Measurements from ENCODE around the gene GID8.
A peak's percentile ranks its signal among the peaks of the same experiment; 100 is the strongest.
"Not testable (repeated sequence)": the region's sequence is repeated elsewhere in the genome, so short reads cannot be mapped to it uniquely, and the experiment has no call there.

The GID8 gene

GRCh38 chr20:62921119-62921687 is 16.7 kb upstream of the GID8 start:
- no peak for DNase-seq (ENCODE audit: low read depth in 2 of 2, low spot score in 1 of 2)

- DNase-seq (ENCODE audit: low read depth in 2 of 2, low spot score in 1 of 2), result no peak
These were observed 15.5 kb upstream of the GID8 start for GRCh38 chr20:62922451-62922921.

DNA sequence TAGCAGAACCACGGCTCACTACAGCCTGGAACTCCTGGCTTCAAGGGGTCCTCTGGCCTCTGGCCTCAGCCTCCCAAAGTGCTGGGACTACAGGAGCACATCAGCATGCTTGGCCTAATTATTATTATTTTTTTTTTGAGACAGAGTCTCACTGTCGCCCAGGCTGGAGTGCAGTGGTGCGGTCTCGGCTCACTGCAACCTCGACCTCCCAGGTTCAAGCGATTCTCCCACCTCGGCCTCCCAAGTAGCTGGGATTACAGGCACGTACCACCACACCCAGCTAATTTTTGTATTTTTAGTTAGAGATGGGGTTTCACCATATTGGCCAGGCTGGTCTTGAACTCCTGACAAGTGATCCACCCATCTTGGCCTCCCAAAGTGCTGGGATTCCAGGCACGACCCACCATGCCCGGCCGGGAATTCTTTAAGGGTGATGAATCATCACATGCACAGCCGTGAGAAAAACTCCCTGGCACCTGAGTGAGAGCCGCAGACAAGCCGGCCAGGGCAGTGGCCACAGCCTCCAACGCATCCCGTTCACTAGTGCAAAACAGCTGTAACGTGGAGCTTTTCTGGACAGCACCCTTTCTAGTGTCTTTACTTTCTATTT is 14.8 kb upstream of the GID8 start:
- not testable (repeated sequence) for DNase-seq (ENCODE audit: low read depth in 2 of 2, low spot score in 1 of 2)

DNA sequence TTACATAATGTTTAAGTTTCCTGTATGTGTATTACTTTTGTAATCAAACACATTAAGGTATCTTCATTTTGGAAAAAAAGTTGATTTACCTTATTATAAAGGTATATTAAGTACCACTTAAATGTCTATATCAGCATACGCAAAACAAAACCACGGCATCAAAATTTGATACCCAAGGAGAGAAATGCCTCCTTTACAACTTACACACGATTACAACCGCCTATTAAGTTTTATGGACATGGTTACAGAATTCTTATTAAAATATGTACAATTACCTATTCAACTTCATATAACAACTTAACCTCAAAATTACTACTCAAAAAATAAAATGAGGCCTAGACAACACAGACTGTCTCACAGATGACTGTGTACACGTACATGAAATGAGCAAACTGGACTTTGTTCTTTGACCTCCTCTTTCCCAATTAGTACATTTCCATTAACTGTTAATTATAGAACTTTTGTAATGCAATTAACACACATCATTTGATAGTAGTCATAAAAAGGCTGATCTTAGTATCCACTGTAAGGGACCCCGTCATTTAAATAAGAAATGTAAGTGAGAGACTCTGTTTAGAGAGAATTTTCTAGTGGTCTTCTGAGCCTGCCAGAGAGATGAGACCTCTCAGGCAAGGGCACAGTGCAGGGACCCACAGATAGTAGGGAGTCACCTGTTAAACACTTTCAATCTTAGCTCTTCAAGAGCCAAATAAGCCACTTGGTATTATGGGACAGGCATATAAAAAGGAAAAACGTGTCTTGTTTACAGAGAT is 14.1 kb upstream of the GID8 start:
- DNase-seq (ENCODE audit: low read depth in 2 of 2, low spot score in 1 of 2), result no peak

DNA sequence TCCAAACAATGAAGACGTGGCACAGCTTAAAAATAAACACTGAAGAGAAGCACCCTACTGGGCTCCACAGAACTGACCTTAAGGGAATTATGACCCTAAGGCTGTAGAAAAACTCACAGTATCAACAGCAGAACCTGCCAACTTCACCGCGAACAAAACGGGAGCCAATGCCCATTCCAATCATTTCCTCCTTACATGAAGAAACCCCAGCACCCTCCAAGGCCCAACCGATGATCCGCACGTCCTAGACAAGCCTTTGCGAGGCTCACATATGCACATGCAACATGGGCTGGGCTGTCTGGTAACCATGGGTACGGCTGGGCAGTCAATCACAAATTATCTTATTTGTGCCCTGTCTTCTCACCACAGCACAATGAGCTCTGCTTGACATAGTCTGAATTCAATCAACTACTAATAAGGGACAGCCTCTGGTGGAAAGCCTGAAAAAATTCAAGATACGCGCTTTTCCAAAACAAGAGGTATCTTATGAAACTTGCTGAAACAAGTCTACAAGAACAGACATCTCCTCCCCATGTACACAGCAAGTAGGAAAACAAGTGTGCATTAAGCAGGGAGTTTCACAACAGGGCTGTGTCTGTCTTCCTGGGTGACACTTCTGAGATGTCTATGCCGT is 13.4 kb upstream of the GID8 start:
- no peak for DNase-seq (ENCODE audit: low read depth in 2 of 2, low spot score in 1 of 2)

DNA sequence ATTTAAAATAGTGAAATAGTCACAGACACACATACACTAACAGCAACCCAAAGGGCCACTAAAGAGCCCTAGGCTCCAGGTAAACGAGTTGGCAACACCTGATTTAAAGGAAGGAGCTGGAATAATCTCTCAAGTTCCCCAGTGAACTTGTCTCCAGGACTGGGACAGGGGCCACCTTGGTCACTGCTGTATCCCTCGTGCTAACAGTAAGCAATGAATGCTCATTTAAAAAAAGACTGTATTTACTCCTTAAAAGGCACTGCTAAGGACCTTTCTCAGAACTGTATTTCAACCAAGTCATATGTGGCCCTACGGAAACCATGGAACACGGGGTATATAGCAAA is 12.9 kb upstream of the GID8 start:
- DNase-seq (ENCODE audit: low read depth in 2 of 2, low spot score in 1 of 2), result no peak

GRCh38 chr20:62925420-62926228 is 12.3 kb upstream of the GID8 start:
- DNase-seq (ENCODE audit: low read depth in 2 of 2, low spot score in 1 of 2), result no peak

GRCh38 chr20:62926229-62927127 is 11.5 kb upstream of the GID8 start, which contains the start of gene DIDO1:
DIDO1 (minus strand) TSS chr20:62926505.
- peak; percentile 70 to 78 for DNase-seq (ENCODE audit: low read depth in 2 of 2, low spot score in 1 of 2)

DNA sequence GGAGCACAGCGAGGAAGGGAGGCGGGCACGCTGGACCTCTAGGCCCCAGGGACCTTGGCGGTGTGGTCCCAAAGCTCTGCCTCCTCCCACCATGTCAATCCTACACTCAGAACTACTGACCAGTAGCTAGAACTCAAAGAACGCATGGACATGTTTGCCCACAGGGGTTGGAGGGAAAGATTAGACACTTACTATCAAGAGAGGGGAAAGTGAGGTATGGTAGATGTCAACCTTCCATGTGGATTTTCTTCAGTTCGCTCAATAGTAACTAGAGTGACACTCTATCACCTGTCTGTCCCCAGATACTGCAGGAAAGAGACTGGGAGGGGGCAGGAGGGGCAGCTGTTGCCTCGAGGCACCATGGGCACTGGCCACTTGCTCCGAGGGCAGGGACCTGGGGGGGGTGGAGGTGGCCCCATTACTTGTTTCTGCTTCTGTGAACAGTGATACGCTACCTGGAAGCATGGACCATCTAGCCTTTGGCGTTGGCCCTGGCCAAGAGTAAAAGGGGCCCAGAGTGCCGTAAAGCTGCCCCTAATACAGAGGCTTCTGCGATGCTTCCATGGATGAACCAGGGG is 10.7 kb upstream of the GID8 start:
- DNase-seq (ENCODE audit: low read depth in 2 of 2, low spot score in 1 of 2), result no peak

- DNase-seq (ENCODE audit: low read depth in 2 of 2, low spot score in 1 of 2), result no peak
These were observed 9.6 kb upstream of the GID8 start for GRCh38 chr20:62928246-62928939.

GRCh38 chr20:62929051-62929538 is 8.9 kb upstream of the GID8 start:
- no peak for DNase-seq (ENCODE audit: low read depth in 2 of 2, low spot score in 1 of 2)

- no peak for DNase-seq (ENCODE audit: low read depth in 2 of 2, low spot score in 1 of 2)
These were observed 6.5 kb upstream of the GID8 start for GRCh38 chr20:62931464-62931863.

DNA sequence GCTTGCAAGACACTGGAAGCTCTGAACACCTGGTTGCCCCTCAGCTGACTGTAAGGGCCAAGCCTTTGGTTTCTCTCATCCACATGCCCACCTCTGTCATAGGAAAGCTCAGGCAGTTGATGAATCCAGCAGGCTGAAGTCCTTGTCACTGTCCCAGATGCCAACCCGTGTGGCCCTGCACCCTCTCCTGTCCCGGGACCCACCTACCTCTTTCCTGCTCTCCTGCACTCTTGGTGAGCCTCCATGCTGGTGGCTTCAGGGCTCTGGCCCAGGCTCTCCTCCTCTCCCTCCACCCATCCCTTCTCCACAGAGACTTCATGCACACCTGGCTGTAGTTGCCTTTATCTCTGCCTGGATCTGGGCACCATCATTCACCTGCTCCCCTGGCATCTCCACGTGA is 4.0 kb upstream of the GID8 start:
- no peak for DNase-seq (ENCODE audit: low read depth in 2 of 2, low spot score in 1 of 2)

GRCh38 chr20:62935204-62935967 is 2.6 kb upstream of the GID8 start:
- DNase-seq (ENCODE audit: low read depth in 2 of 2, low spot score in 1 of 2), result no peak

GRCh38 chr20:62935968-62936585 is 1.9 kb upstream of the GID8 start:
- DNase-seq (ENCODE audit: low read depth in 2 of 2, low spot score in 1 of 2), result no peak

GRCh38 chr20:62937268-62938104 is 461 bp upstream of the GID8 start:
- peak; percentile 94 to 95 for DNase-seq (ENCODE audit: low read depth in 2 of 2, low spot score in 1 of 2)

DNA sequence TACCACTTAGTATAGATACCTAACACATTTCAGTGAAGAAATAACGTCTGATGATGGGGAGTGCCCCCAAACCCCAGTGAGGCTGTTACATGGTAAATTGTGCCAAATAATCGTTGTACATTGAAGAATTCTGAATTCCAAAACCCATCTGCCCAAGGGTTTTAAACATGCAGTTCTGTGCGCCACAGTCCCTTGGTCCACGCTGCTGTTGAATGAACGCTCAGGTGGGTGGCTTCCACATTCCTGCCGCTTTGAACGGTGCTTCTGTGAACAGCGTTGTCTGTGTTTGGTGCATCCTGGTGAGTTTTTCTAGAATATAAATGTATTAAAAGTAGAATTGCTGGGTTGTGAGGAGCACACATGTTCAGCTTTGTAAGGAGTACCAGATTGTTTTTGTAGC is 2.9 kb downstream of the GID8 start:
- DNase-seq (ENCODE audit: low read depth in 2 of 2, low spot score in 1 of 2), result no peak
